ENCODE measurements around the gene DACH1.

Gene DACH1

GRCh38 chr13:71758828-71759227 lies 108.2 kb downstream of the DACH1 start:
- Mint-ChIP-seq H3K27ac (no peak overlapping the region), H3K9me3 (no peaks in the 10 kb centered on the region), H3K4me3 (no peak overlapping the region), H3K36me3 (ENCODE audit: low read depth) (no peaks in the 10 kb centered on the region), H3K27me3 (ENCODE audit: low read depth) (no peaks in the 10 kb centered on the region), H3K4me1 (ENCODE audit: low read depth) (no peaks in the 10 kb centered on the region)

GRCh38 chr13:71754407-71754974 lies 112.5 kb downstream of the DACH1 start:
- Mint-ChIP-seq H3K9me3 (no peaks in the 10 kb centered on the region), H3K27me3 (ENCODE audit: low read depth) (no peaks in the 10 kb centered on the region), H3K27ac (no peak overlapping the region), H3K4me3 (no peak overlapping the region), H3K4me1 (ENCODE audit: low read depth) (no peaks in the 10 kb centered on the region), H3K36me3 (ENCODE audit: low read depth) (no peaks in the 10 kb centered on the region)

GRCh38 chr13:71752775-71753513 lies 114.1 kb downstream of the DACH1 start:
- Mint-ChIP-seq H3K4me3 (no peak overlapping the region), H3K4me1 (ENCODE audit: low read depth) (no peaks in the 10 kb centered on the region), H3K27ac (no peak overlapping the region), H3K27me3 (ENCODE audit: low read depth) (no peaks in the 10 kb centered on the region), H3K36me3 (ENCODE audit: low read depth) (no peaks in the 10 kb centered on the region), H3K9me3 (no peaks in the 10 kb centered on the region)

- Mint-ChIP-seq H3K36me3 (ENCODE audit: low read depth) (no peaks in the 10 kb centered on the region), H3K27ac (no peak overlapping the region), H3K4me3 (no peak overlapping the region), H3K4me1 (ENCODE audit: low read depth) (no peaks in the 10 kb centered on the region), H3K9me3 (no peaks in the 10 kb centered on the region), H3K27me3 (ENCODE audit: low read depth) (no peaks in the 10 kb centered on the region)
Measured at GRCh38 chr13:71751073-71751472, 115.9 kb downstream of the DACH1 start.

GRCh38 chr13:71730267-71730666 lies 136.7 kb downstream of the DACH1 start:
- Mint-ChIP-seq H3K4me1 (ENCODE audit: low read depth) (no peaks in the 10 kb centered on the region), H3K9me3 (no peaks in the 10 kb centered on the region), H3K36me3 (ENCODE audit: low read depth) (no peaks in the 10 kb centered on the region), H3K4me3 (no peak overlapping the region), H3K27ac (no peak overlapping the region), H3K27me3 (ENCODE audit: low read depth) (no peaks in the 10 kb centered on the region)

- Mint-ChIP-seq H3K4me3 (no peak overlapping the region), H3K4me1 (ENCODE audit: low read depth) (no peaks in the 10 kb centered on the region), H3K27me3 (ENCODE audit: low read depth) (no peaks in the 10 kb centered on the region), H3K36me3 (ENCODE audit: low read depth) (no peaks in the 10 kb centered on the region), H3K9me3 (no peaks in the 10 kb centered on the region), H3K27ac (no peak overlapping the region)
Measured at GRCh38 chr13:71729441-71729840, 137.6 kb downstream of the DACH1 start.

- no peaks in the 10 kb centered on the region for H3K9me3 Mint-ChIP-seq
- H3K27me3 Mint-ChIP-seq (ENCODE audit: low read depth), result no peaks in the 10 kb centered on the region
- no peak overlapping the region for H3K27ac Mint-ChIP-seq
- no peak overlapping the region for H3K4me3 Mint-ChIP-seq
- H3K36me3 Mint-ChIP-seq (ENCODE audit: low read depth), result no peaks in the 10 kb centered on the region
- H3K4me1 Mint-ChIP-seq (ENCODE audit: low read depth), result no peaks in the 10 kb centered on the region
Measured at GRCh38 chr13:71727662-71728061, 139.3 kb downstream of the DACH1 start.

- Mint-ChIP-seq H3K27me3 (ENCODE audit: low read depth) (no peaks in the 10 kb centered on the region), H3K36me3 (ENCODE audit: low read depth) (no peaks in the 10 kb centered on the region), H3K4me3 (no peak overlapping the region), H3K4me1 (ENCODE audit: low read depth) (no peaks in the 10 kb centered on the region), H3K27ac (no peak overlapping the region), H3K9me3 (no peaks in the 10 kb centered on the region)
Measured at GRCh38 chr13:71727042-71727441, 140.0 kb downstream of the DACH1 start.

GRCh38 chr13:71722206-71722605 lies 144.8 kb downstream of the DACH1 start:
- H3K27ac Mint-ChIP-seq, result no peak overlapping the region
- no peaks in the 10 kb centered on the region for H3K36me3 Mint-ChIP-seq (ENCODE audit: low read depth)
- no peaks in the 10 kb centered on the region for H3K9me3 Mint-ChIP-seq
- no peaks in the 10 kb centered on the region for H3K27me3 Mint-ChIP-seq (ENCODE audit: low read depth)
- H3K4me3 Mint-ChIP-seq, result no peak overlapping the region
- no peaks in the 10 kb centered on the region for H3K4me1 Mint-ChIP-seq (ENCODE audit: low read depth)

GRCh38 chr13:71721104-71721503 lies 145.9 kb downstream of the DACH1 start:
- Mint-ChIP-seq H3K36me3 (ENCODE audit: low read depth) (no peaks in the 10 kb centered on the region), H3K27me3 (ENCODE audit: low read depth) (no peaks in the 10 kb centered on the region), H3K27ac (no peak overlapping the region), H3K9me3 (no peaks in the 10 kb centered on the region), H3K4me1 (ENCODE audit: low read depth) (no peaks in the 10 kb centered on the region), H3K4me3 (no peak overlapping the region)

- H3K4me3 Mint-ChIP-seq, result no peak overlapping the region
- no peak overlapping the region for H3K27ac Mint-ChIP-seq
- H3K9me3 Mint-ChIP-seq, result no peaks in the 10 kb centered on the region
- no peaks in the 10 kb centered on the region for H3K27me3 Mint-ChIP-seq (ENCODE audit: low read depth)
- no peaks in the 10 kb centered on the region for H3K36me3 Mint-ChIP-seq (ENCODE audit: low read depth)
- no peaks in the 10 kb centered on the region for H3K4me1 Mint-ChIP-seq (ENCODE audit: low read depth)
Measured at GRCh38 chr13:71718931-71719330, 148.1 kb downstream of the DACH1 start.

- Mint-ChIP-seq H3K9me3 (no peaks in the 10 kb centered on the region), H3K27ac (no peak overlapping the region), H3K4me1 (ENCODE audit: low read depth) (no peaks in the 10 kb centered on the region), H3K27me3 (ENCODE audit: low read depth) (no peaks in the 10 kb centered on the region), H3K4me3 (no peak overlapping the region), H3K36me3 (ENCODE audit: low read depth) (no peaks in the 10 kb centered on the region)
Measured at GRCh38 chr13:71714802-71715375, 152.1 kb downstream of the DACH1 start.

GRCh38 chr13:71712988-71713653 lies 153.9 kb downstream of the DACH1 start:
- Mint-ChIP-seq H3K9me3 (no peaks in the 10 kb centered on the region), H3K27ac (no peak overlapping the region), H3K27me3 (ENCODE audit: low read depth) (no peaks in the 10 kb centered on the region), H3K4me3 (no peak overlapping the region), H3K36me3 (ENCODE audit: low read depth) (no peaks in the 10 kb centered on the region), H3K4me1 (ENCODE audit: low read depth) (no peaks in the 10 kb centered on the region)

GRCh38 chr13:71704656-71705055 lies 162.3 kb downstream of the DACH1 start:
- no peaks in the 10 kb centered on the region for H3K36me3 Mint-ChIP-seq (ENCODE audit: low read depth)
- no peaks in the 10 kb centered on the region for H3K9me3 Mint-ChIP-seq
- no peaks in the 10 kb centered on the region for H3K27me3 Mint-ChIP-seq (ENCODE audit: low read depth)
- H3K4me3 Mint-ChIP-seq, result no peak overlapping the region
- no peak overlapping the region for H3K27ac Mint-ChIP-seq
- no peaks in the 10 kb centered on the region for H3K4me1 Mint-ChIP-seq (ENCODE audit: low read depth)

GRCh38 chr13:71703138-71703537 lies 163.9 kb downstream of the DACH1 start:
- H3K36me3 Mint-ChIP-seq (ENCODE audit: low read depth), result no peaks in the 10 kb centered on the region
- H3K9me3 Mint-ChIP-seq, result no peaks in the 10 kb centered on the region
- no peak overlapping the region for H3K4me3 Mint-ChIP-seq

More at GRCh38 chr13:71703138-71703537, 163.9 kb downstream of the DACH1 start:
- H3K27me3 Mint-ChIP-seq (ENCODE audit: low read depth), result no peaks in the 10 kb centered on the region
- H3K27ac Mint-ChIP-seq, result no peak overlapping the region
- H3K4me1 Mint-ChIP-seq (ENCODE audit: low read depth), result no peaks in the 10 kb centered on the region
